CD4-positive, alpha-beta T cell treated with Interleukin-17A for 1 hour (primary cell): ENCODE results near the gene TMEM135.
"Not testable (repeated sequence)": the region's sequence is repeated elsewhere in the genome, so short reads cannot be mapped to it uniquely, and the experiment has no call there.

ENCODE experiments used
- DNase-seq: peaks from one replicate; pipeline ENCODE4 v3.0.0-alpha.2; 2020

Gene TMEM135

DNA sequence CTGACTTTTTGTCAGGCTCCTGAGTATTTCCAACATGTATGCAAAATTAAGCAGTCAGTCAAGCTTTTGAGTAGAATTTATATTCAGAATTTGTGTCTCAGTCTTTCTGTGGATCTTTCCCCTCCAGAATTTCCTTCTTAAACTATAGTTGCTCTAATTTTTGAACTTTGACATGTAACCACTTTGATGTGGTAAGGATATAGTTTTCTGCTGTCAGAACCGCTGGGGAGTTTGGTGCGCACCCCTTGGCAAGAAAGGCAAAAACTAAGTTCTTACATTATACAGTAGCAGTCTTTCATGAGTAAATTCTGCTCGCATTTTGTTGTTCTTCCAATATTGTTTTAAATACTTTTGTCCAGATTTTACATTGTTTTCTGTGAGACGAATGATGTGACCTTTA, 105.9 kb downstream of the TMEM135 start:
- DNase-seq = no peak

DNA sequence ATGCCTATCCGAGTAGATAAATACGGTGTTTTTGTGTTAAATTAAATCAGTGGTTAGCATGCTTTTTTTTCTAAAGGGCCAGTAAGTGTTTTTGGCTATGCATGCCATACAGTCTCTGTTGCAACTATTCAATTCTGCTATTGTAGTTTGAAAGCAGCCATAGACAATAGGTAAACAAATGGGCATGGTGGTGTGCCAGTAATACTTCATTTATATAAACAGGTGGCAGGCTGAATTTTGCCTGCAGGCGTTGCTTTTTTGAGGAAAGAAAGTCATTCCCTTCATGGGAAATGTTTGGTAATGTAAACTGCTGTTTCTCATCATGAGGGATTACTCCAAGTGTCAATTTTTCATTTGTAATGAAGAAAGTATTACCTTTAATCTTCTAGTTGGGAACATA, 106.5 kb downstream of the TMEM135 start:
- no peak for DNase-seq

DNA sequence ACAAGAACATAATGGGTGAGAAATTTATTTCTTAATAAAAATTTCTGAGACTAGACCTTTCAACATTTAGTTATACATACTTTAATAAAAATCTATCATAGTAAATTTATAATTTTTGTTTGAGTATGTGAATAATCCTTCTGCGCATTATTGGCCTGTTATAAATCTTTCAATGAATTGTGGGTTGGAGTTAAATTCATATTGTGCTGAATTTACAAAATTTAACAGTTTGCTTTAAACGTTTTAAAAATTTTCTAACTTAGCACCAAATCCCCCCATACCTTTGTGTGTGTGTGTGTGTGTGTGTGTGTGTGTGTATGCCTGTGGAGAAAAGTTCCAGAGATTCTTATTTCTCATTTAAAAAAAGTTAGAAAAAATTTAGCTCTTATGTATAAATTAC, 111.0 kb downstream of the TMEM135 start:
- DNase-seq = no peak

DNA sequence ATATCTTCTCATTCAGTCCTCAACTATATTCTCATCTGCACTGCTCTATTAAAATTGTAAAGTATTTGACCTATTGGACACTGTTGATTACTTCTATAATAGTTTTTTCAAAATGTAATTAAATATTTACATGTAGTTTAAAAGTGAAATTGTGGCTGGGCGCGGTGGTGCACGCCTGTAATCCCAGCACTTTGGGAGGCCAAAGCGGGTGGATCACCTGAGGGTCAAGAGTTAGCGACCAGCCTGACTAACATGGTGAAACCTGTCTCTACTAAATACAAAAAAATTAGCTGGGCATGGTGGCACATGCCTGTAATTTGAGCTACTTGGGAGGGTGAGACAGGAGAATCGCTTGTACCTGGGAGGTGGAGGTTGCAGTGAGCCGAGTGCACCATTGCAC, 112.0 kb downstream of the TMEM135 start:
- DNase-seq = not testable (repeated sequence)

DNA sequence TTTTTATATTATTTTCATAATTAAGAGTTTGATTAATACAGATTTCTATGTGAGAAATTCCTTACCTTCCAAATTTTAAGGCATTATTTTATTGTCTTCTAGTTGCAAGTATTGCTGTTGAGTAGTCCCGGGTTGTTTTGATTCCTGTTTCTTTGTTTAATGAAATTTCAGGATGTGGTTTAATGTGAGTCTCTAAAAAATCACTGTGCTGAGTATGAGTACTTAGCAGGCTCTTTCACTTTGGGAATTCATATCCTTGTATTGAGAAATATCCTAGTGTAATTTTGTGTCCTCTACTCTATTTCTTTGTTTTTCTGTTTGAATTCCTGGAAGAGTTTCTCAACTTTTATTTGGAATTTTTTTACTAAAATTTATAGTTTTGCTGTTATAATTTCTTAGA, 113.2 kb downstream of the TMEM135 start:
- no peak for DNase-seq

DNA sequence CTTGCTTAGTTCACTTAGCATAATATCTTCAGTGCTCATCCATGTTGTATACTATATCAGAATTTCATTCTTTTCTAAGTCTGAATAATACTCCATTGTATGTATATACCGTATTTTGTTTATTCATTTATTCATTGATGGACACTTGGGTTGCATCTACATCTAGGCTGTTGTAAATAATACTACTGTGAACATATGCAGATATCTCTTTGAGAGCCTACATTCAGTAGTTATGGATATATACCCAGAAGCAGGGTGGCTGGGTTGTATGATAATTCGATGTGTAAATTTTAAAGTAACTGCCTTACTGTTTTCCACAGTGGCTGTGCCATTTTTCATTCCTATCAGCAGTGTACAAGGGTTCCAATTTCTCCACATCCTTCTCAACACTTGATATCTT, 116.5 kb downstream of the TMEM135 start:
- no peak for DNase-seq

DNA sequence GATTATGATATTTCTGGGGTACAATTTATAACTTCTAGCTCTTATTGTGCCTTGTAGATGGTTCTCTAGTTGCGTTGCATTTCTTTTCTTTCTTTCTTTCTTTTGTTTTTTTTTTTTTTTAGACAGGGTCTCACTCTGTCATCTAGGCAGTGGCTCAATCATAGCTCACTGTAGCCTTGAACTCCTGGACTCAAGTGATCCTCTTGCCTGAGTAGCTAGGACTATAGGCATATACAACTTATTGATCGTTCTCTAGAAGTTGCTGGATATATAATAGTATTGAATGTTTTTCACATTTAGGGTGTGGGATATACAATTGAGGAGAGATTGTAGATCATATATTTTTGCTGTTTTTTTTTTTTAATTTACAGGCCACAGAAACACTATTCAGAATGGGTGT, 119.2 kb downstream of the TMEM135 start:
- no peak for DNase-seq

DNA sequence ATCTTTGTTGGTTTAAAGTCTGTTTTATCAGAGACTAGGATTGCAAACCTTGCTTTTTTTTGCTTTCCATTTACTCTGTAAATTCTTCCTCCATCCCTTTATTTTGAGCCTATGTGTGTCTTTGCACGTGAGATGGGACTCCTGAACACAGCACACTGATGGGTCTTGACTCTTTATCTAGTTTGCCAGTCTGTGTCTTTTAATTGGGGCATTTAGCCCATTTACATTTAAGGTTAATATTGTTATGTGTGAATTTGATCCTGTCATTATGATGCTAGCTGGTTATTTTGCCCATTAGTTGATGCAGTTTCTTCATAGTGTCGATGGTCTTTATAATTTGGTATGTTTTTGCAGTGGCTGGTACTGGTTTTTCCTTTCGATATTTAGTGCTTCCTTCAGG, 131.3 kb downstream of the TMEM135 start:
- not testable (repeated sequence) for DNase-seq

DNA sequence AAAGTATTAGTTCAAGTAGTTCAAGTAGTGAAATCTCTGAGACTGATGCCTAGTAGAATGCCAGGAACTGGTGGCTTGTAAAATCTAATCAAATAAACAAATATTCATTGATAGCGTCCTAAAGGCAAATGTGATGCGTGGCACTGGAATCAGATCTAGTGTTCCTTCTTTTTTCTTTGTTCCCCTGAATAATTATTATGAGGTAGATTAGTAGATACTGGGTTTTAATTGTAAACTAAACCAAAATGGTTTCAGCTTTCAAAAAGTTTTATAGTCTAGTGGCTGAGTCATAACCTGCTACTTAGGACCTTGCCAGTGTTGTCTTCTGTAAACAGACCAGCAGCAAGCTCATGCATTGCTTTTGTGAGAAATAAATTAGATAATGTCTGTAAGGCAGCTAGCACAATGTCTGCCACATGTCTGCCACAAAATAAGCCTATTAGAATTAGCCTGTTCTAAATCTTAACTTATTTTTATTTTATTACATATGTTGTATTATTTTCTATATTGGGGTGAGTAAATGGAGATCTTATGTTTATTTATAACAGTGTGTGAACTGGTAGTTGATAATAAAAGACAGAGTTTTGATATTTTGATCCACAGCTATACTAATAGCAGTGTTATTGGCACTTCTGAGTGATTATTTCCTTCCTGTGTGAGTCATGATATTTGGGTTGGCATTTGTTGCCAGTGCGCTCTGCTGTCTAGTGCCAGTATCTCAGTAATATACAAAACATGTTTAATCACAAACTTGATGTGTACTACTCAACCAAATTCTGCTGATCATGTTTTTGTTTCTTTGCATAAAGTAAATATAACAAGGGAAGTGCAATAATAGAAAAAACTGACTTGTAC, 135.7 kb downstream of the TMEM135 start:
- DNase-seq = peak; percentile 13

DNA sequence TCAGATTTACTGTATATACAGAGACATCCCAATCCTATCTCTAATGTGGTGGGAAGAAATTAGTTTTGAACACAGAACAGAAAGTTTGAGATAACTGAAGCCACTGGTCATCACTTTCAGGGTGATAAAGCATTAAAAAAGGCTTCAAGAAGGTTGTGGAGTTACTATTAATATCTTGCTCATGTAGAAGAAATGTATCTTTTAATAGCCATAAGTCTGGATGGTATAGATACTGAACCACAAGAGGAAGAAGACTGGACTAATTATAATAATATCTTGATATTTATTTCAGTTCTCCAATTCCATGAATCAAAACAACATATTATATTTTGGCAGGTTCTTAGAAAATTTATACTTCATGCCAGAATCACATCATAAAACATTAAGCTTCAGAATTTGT, 137.1 kb downstream of the TMEM135 start:
- no peak for DNase-seq

DNA sequence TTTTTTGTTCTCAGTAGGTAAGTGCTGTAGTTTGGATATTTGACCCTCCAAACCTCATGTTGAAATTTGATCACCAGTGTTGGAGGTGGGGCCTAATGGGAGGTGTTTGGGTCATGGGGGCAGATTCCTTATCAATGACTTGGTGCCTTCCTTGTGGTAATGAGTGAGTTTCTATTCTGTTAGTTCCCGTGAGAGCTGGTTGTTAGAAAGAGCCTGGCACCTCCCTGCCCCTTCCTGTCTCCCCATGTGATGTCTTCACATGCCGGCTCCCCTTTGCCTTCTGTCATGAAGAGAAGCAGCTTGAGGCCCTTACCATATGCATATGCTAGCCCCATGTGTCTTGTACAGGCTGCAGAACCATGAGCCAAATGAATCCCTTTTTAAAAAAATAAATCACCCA, 138.3 kb downstream of the TMEM135 start:
- no peak for DNase-seq

DNA sequence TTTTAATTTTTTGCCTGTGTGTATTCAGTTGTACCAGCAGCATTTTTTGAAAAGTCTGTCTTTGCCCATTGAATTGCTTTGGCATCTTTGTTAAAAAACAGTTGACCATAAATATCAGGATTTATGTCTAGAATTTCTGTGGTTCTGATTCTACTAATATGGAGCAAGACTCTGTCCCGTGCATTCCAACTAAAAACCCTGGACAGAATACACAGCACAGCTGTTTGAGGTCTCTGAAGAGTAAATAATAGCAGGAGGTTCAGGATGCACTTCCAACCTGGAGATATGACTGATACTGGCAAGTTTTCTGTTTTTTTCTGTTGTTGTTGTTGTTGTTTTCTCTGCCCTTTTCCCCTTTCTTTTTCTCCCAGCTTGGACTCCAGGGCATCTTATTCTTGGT, 141.9 kb downstream of the TMEM135 start:
- no peak for DNase-seq

DNA sequence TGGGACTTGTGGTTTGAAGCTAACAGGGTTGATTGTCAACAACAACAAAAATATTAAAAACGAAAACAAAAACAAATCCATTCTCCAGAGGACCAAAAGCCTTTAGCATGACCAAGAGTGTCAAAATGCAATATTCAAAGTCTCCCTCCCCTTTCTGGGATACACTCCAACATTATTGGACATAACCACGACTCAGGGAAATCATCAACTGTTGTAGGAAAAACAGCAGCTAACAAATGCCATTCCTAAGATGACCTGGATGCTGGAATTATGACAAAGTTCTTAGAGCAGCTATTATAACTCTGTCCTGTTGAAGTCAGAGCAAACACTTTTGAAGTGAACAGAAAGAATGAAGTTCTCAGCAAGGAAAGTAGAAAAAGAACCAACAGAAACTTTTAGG, 143.0 kb downstream of the TMEM135 start:
- no peak for DNase-seq

DNA sequence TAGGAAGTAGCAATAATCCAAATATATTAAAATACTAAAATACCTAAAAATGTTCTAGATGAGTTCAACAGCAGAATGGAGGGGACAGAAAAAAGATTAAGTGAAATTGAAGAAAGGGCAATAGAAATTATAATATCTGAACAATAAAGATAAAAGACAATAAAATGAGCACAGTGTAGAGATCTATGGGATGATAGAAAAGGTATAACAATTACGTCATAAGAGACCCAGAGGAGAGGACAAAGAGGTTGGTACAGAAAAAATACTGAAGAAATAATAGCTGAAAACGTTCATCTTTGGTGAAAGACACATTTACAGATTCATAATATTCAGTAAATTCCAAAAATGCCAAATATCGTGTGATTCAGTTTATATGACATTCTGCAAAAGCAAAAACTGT, 143.4 kb downstream of the TMEM135 start:
- DNase-seq = no peak

DNA sequence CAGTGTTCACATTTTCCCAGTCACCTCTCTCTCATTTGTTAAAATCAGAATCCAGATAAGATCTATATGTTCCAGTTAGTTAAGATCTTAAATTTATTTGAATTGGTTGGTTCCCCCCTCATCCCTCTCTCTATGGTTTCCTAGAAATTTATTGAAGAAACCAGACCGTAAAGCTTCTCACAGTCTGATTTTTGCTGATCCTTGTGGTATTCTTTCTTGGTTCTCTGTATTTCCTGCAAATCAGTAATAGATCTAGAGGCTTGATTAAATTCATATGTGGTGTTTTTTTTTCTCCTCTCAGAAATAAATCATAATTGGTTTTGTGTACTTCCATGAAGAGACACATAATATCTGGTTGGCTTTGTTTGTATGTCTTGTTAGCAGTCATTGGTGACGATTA, 147.5 kb downstream of the TMEM135 start:
- DNase-seq = no peak

DNA sequence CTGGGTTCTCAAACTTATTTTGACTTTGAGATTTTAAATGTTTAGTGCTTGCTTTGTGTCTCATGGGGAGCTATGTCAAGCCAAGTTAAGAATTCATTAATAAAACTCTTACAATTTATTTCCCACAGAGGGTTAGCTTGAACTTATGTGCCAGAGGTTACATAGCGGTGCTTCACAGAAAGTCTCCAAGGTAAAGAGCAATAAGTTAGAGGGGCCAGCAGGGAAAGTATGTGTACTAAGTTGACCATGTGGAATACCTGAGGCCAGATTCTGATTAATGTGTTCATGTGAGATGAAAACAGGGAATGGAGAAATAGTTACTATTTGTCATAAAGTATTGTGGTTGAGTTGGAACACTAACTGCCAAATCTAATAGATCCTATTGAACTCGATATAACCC, 149.3 kb downstream of the TMEM135 start:
- DNase-seq = no peak

DNA sequence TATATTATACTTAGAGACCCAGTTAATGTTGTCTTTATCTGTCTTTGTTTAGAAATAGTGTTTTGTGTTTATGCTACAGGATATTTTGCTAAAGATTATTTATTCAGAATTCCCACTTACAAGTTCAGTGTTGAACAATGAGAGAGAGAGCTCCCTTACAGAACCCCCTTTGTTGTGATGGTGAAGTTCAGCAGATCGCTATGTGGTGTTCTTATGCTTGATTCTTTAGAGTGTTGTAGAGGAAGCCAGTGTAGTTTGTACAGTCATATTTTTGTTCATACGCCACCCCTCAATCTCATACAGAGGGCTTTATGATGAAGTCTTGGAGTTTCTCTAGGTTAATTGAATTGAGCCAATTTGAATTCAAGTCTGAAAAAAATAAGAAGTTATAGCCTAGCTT, 150.2 kb downstream of the TMEM135 start:
- DNase-seq = no peak

DNA sequence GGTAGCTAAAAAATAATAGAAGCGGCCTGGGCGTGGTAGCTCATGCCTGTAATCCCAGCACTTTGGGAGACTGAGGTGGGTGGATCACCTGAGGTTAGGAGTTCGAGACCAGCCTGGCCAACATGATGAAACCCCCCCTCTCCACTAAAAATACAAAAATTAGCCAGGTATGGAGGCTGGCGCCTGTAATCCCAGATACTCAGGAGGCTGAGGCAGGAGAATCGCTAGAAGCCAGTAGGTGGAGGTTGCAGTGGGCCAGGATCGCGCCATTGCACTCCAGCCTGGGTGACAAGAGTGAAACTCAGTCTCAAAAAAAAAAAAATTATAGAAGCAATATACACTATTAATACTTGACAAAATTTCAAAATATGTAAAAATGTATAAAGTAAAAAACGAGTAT, 150.7 kb downstream of the TMEM135 start:
- DNase-seq = not testable (repeated sequence)

DNA sequence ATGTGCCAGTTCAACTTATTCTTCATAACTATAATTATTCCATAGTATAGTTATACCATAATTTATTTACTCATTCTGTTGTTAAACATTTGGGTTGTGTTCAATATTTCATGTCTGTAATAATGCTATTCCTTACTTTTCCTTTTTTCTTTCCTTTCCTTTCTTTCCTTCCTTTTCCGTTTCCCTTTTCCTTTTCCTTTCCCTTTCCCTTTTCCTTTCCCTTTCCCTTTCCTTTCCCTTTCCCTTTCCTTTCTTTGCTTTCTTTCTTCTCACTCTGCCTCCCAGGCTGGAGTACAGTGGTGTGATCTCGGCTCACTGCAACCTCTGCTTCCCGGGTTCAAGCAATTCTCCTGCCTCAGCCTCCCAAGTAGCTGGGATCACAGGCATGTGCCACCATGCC, 151.2 kb downstream of the TMEM135 start:
- not testable (repeated sequence) for DNase-seq

DNA sequence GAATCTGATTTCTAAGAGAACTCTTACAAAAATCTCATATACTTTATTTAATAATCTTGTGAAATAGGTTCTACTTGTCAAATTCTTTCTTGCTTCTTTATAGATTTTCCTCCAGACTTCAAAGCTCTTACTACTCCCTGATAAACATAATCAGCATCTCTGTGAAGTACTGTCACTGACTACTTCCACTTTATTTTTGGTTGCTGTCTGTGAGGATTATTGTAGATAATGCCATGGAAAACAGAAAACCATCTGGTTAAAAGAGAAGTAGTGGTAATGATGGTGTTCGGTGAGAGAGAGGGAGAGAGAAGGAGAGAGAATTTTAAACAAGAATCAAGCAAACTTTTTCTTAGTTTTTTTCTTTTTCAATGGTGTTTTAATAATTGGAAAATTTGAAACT, 152.3 kb downstream of the TMEM135 start:
- DNase-seq = no peak

DNA sequence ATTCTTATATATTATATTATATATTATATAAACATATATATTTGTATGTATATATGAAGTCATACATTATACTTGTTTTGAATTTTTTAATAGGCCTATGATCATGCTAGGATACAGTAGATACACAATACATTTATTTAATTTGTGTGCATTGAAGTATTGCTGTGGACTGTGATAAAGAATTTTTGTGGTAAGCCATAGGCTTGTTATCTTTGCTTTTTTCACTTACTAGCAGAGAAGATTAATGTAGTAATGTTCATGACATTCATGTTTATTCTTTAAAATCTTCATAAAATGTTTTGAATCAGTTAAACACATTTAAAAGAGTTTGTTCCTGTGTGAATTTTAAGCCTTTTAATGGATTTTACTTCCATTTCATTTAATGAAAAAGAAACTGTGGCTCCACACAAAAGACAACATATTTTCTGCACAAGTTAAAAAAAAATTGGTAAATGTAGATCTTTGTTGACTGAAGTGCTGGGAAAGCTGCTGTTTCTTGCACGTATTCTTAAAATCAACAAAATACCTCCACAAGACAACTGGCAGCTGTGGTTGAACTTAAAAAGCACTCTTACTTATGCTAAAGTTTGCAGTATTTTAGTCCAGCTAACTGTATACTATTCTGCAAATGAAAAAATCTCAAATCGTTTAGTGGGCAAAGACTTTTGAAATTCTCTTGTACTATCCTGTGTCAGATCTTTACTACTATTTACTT, 156.2 kb downstream of the TMEM135 start:
- DNase-seq = no peak

DNA sequence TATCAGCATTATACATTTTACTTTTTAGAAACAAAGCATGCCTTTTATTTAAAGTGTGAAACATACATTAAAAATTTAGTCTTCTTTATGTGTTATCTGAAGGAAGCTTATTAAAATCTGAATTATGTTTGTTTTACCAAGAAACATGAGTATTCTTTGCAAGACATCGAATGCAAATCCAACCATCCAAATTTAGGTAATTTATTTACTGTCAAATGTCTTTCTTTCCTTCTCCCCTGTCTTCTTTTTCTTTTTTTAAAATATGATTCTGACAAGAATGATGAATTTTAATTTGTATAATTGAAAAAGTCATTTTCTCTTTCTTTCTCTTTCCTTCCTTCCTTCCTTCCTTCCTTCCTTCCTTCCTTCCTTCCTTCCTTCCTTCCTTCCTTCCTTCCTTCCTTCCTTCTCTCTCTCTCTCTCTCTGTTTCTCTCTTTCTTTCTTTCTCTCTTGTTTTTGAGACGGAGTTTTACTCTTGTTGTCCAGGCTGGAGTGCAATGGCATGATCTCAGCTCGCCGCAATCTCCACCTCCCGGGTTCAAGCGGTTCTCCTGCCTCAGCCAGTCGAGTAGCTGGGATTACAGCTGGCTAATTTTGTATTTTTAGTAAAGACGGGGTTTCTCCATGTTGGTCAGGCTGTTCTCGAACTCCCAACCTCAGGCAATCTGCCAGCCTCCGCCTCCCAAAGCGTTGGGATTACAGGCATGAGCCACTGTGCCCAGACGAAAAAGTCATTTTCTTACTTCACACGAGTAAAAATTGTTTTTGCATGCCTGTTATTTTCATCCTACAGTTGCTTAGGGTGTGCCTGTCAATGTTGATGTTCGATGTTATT, 157.5 kb downstream of the TMEM135 start:
- DNase-seq = no peak

DNA sequence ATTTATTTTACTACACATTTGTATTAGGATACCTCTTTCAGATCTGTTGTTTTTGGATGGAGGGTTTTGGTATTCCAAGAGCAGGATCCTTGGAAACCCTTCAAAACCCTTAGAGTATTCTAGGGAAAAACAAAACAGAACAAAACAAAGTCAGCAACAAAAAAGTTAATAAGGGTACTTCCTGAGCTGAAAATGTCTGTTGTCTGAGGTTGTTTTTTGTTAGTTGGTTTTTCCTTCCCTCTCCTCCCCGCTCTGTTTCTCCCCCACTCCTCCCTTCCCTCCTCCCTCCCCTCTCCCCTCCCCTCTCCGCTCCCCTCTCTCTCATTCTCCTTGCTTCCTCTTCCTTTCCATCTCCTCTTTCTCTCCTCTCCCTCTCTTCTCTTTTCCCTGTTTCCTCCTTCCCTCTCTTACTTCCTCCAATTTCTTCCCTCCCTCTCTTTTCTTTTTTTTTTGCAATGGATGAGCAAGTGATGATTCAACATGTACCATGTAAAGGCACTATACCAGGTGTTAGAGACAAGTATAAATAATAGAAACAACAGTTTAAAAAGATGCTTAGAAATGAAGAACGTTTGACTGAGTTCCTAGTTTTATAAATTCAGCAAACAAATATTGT, 160.6 kb downstream of the TMEM135 start:
- no peak for DNase-seq
